Measurements from ENCODE around the gene SH3BP4.

SH3BP4 gene

GRCh38 chr2:234982096-234982834, 30.4 kb downstream of the SH3BP4 start:
- DNase-seq (ENCODE audit: low read depth) = no peak
- TF ChIP-seq CTCF (conservative IDR thresholded peaks at IDR 0.05; ENCODE audit: low read depth, low read length) = no peak
- H3K4me3 ChIP-seq (ENCODE audit: low read depth, low read length) = no peak overlapping the region

GRCh38 chr2:234983011-234983726, 31.4 kb downstream of the SH3BP4 start:
- no peak overlapping the region for H3K4me3 ChIP-seq (ENCODE audit: low read depth, low read length)
- TF ChIP-seq CTCF (conservative IDR thresholded peaks at IDR 0.05; ENCODE audit: low read depth, low read length) = no peak
- no peak for DNase-seq (ENCODE audit: low read depth)

DNA sequence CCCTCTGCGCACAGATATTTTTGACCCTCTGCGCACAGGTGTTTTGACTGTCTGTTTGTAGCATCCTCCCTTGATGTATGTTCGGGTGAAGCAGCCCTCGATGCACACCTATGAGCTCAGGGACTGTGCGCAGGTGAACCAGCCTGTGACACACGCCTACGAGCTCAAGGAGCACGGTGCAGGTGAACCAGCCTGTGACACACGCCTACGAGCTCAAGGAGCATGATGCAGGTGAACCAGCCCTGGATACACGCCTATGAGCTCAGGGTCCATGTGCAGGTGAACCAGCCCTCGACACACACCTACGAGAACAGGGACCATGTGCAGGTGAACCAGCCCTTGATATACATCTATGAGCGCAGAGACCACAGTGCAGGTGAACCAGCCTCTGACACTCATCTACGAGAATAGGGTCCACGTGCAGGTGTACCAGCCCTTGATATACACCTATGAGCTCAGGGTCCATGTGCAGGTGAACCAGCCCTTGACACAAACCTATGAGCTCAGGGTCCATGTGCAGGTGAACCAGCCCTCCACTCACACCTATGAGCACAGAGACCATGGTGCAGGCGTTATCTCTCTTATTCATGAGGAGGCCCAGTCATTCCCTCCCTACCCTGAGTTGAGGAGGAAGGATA, 33.9 kb downstream of the SH3BP4 start:
- H3K4me3 ChIP-seq (ENCODE audit: low read depth, low read length) = no peak overlapping the region
- TF ChIP-seq CTCF (conservative IDR thresholded peaks at IDR 0.05; ENCODE audit: low read depth, low read length) = no peak
- DNase-seq (ENCODE audit: low read depth) = no peak

- no peak for DNase-seq (ENCODE audit: low read depth)
- H3K4me3 ChIP-seq (ENCODE audit: low read depth, low read length) = no peak overlapping the region
- no peak for TF ChIP-seq CTCF (conservative IDR thresholded peaks at IDR 0.05; ENCODE audit: low read depth, low read length)
Measured at GRCh38 chr2:234986390-234986789, 34.6 kb downstream of the SH3BP4 start.

GRCh38 chr2:234986876-234987720, 35.3 kb downstream of the SH3BP4 start:
- no peak for TF ChIP-seq CTCF (conservative IDR thresholded peaks at IDR 0.05; ENCODE audit: low read depth, low read length)
- no peak overlapping the region for H3K4me3 ChIP-seq (ENCODE audit: low read depth, low read length)
- DNase-seq (ENCODE audit: low read depth) = peak; percentile 67

GRCh38 chr2:234987754-234988153, 35.9 kb downstream of the SH3BP4 start:
- no peak for TF ChIP-seq CTCF (conservative IDR thresholded peaks at IDR 0.05; ENCODE audit: low read depth, low read length)
- H3K4me3 ChIP-seq (ENCODE audit: low read depth, low read length) = no peak overlapping the region
- DNase-seq (ENCODE audit: low read depth) = no peak

Data from choroid plexus epithelial cell (primary cell).